GM18498 (cell line): Measurements from ENCODE around the gene ANKRD26.
"Not testable (repeated sequence)": the region's sequence is repeated elsewhere in the genome, so short reads cannot be mapped to it uniquely, and the experiment has no call there.

Experiments used
- ATAC-seq: cut with Tn5 transposase; IDR thresholded peaks from one replicate; pipeline ENCODE4 v1.9.1; 2021; ENCODE audit warnings: mild to moderate bottlenecking, moderate library complexity; ENCODE audit not compliant: unreplicated experiment

Gene ANKRD26

GRCh38 chr10:27099916-27100812, at the start of gene ANKRD26:
Gene ANKRD26, minus strand, starts transcription at chr10:27100494. Its CDS starts 168 bp downstream, at chr10:27100326.
- ATAC-seq = peak; percentile 85

GRCh38 chr10:27147701-27148100, 47.4 kb upstream of the ANKRD26 start:
- ATAC-seq = no peak

- no peak for ATAC-seq
Measured at GRCh38 chr10:27145937-27146336, 45.6 kb upstream of the ANKRD26 start.

GRCh38 chr10:27143686-27144085, 43.4 kb upstream of the ANKRD26 start:
- ATAC-seq = no peak

GRCh38 chr10:27138277-27138676, 38.0 kb upstream of the ANKRD26 start:
- no peak for ATAC-seq

GRCh38 chr10:27134371-27134770, 34.1 kb upstream of the ANKRD26 start:
- ATAC-seq = no peak

- ATAC-seq = no peak
Measured at GRCh38 chr10:27108165-27108564, 7.9 kb upstream of the ANKRD26 start.

- ATAC-seq = no peak
Measured at GRCh38 chr10:27104919-27105318, 4.6 kb upstream of the ANKRD26 start.

- no peak for ATAC-seq
Measured at GRCh38 chr10:27100813-27101347, 586 bp upstream of the ANKRD26 start.

GRCh38 chr10:27099448-27099847, 846 bp downstream of the ANKRD26 start:
- ATAC-seq = no peak

GRCh38 chr10:27088119-27089044, 11.9 kb downstream of the ANKRD26 start:
- no peak for ATAC-seq

GRCh38 chr10:27072436-27073114, 27.7 kb downstream of the ANKRD26 start:
- ATAC-seq = no peak

GRCh38 chr10:27068217-27068891, 31.9 kb downstream of the ANKRD26 start:
- no peak for ATAC-seq

GRCh38 chr10:27065084-27065483, 35.2 kb downstream of the ANKRD26 start:
- ATAC-seq = no peak

- no peak for ATAC-seq
Measured at GRCh38 chr10:27052656-27053055, 47.6 kb downstream of the ANKRD26 start.

- not testable (repeated sequence) for ATAC-seq
Measured at GRCh38 chr10:27045247-27045646, 55.0 kb downstream of the ANKRD26 start.

- no peak for ATAC-seq
Measured at GRCh38 chr10:27041196-27041595, 59.1 kb downstream of the ANKRD26 start.

GRCh38 chr10:27038168-27038567, 62.1 kb downstream of the ANKRD26 start:
- ATAC-seq = no peak

GRCh38 chr10:27035163-27035562, 65.1 kb downstream of the ANKRD26 start:
- no peak for ATAC-seq

GRCh38 chr10:27030060-27030459, 70.2 kb downstream of the ANKRD26 start:
- no peak for ATAC-seq
